Hematopoietic multipotent progenitor cell treated with erythropoietin and hydrocortisone succinate and interleukin-3 and kit ligand, for 6 days (in vitro differentiated cells): ENCODE results near the gene ARRDC3.
A peak's percentile ranks its signal among the peaks of the same experiment; 100 is the strongest.
"Not testable (repeated sequence)": the region's sequence is repeated elsewhere in the genome, so short reads cannot be mapped to it uniquely, and the experiment has no call there.

ENCODE experiments used
- DNase-seq: peaks from one replicate; pipeline ENCODE4 v3.0.0-alpha.2; 2015

Gene ARRDC3

GRCh38 chr5:91357012-91357634, 26.0 kb downstream of the ARRDC3 start:
- no peak for DNase-seq

GRCh38 chr5:91354867-91355266, 28.2 kb downstream of the ARRDC3 start:
- peak; percentile 40 for DNase-seq

- DNase-seq = no peak
Measured at GRCh38 chr5:91352831-91353695, 30.1 kb downstream of the ARRDC3 start.

- no peak for DNase-seq
Measured at GRCh38 chr5:91345461-91345860, 37.7 kb downstream of the ARRDC3 start.

- not testable (repeated sequence) for DNase-seq
Measured at GRCh38 chr5:91344661-91345200, 38.4 kb downstream of the ARRDC3 start.

GRCh38 chr5:91343916-91344315, 39.2 kb downstream of the ARRDC3 start:
- no peak for DNase-seq

- DNase-seq = not testable (repeated sequence)
Measured at GRCh38 chr5:91342931-91343330, 40.2 kb downstream of the ARRDC3 start.

GRCh38 chr5:91341154-91341553, 42.0 kb downstream of the ARRDC3 start:
- no peak for DNase-seq

GRCh38 chr5:91340532-91340931, 42.6 kb downstream of the ARRDC3 start:
- no peak for DNase-seq

- no peak for DNase-seq
Measured at GRCh38 chr5:91339063-91339705, 43.9 kb downstream of the ARRDC3 start.

GRCh38 chr5:91332267-91333045, 50.7 kb downstream of the ARRDC3 start:
- DNase-seq = no peak

GRCh38 chr5:91331705-91332104, 51.4 kb downstream of the ARRDC3 start:
- DNase-seq = no peak

- peak; percentile 27 for DNase-seq
Measured at GRCh38 chr5:91329283-91329682, 53.8 kb downstream of the ARRDC3 start.

GRCh38 chr5:91328743-91329142, 54.4 kb downstream of the ARRDC3 start:
- no peak for DNase-seq

- not testable (repeated sequence) for DNase-seq
Measured at GRCh38 chr5:91322981-91323380, 60.1 kb downstream of the ARRDC3 start.

- no peak for DNase-seq
Measured at GRCh38 chr5:91319667-91320066, 63.5 kb downstream of the ARRDC3 start.

GRCh38 chr5:91318724-91319123, 64.4 kb downstream of the ARRDC3 start:
- DNase-seq = no peak
